NK-92 (cell line): ENCODE data around the gene GSG1L.
"Not testable (repeated sequence)": the region's sequence is repeated elsewhere in the genome, so short reads cannot be mapped to it uniquely, and the experiment has no call there.

ENCODE experiments used
- DNase-seq: peaks from one replicate; lab custom pipeline; 2025; ENCODE audit not compliant: unreplicated experiment; lab: John Stamatoyannopoulos, UW

GSG1L gene

DNA sequence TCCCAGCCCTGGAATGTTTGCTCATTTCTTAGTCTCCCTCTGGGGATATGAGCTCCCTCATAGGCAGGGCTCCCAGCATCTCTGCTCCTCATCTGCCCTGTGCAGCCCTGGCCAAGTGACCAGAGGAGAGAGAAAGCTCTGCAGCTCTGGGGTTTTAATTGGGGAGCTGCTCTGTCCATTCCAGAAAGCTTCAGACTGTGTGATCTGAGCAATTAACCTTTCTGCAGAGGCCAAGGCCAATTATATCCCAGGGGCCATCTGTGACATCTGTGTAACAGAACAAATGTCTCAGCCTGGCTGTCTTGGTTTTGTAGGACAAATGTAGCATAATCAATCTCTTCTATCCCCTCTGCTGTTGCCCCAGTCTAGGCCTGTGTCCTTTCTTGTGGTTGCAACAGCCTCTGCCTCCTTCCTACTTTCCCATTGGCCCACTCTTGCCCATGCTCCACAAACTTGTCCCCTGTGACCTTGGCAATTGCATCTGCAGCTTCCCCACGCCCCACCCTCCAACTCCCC lies 156.0 kb downstream of the GSG1L start:
- no peak for DNase-seq

DNA sequence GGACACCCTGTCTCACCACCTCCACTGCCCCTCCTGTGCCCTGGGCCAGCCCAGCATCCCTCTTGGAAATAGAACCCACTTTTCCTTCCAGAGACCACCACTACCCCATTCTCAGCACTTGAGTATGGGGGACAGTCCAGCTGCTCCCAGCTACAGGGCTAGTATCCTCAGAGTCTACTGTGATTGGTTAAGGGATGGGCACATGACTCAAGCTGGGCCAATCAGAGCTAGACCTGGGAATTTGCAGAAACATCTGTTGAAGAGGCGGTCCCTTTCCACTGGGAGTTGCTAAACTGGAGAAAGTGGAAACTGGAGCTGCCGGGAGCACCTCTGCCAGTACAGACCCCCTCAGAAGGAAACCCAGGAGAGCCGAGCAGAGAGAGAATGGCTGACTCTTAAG lies 156.6 kb downstream of the GSG1L start:
- DNase-seq, result no peak

- no peak for DNase-seq
Observed at GRCh38 chr16:27903046-27903655, 160.4 kb downstream of the GSG1L start.

GRCh38 chr16:27902551-27902950 lies 161.0 kb downstream of the GSG1L start:
- DNase-seq, result no peak

DNA sequence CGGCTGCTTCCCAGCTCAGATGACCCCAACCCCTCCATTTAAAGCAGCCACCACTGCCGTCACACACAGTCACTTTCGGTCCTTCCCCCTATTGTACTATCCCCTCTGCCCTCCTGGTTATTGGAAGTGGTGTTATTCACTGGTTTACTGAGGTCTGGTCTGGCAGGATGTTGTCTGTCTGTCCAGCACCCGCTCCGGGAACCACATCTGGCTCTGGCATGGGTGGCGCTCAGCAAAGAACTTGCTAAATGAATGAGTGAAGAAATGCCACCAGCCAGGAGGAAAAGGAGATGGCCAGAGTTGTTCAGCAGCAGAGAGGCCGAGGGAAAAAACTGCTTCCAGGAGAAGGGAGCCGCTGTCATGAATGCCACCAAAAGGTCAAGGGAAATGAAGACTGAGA lies 161.6 kb downstream of the GSG1L start:
- no peak for DNase-seq

DNA sequence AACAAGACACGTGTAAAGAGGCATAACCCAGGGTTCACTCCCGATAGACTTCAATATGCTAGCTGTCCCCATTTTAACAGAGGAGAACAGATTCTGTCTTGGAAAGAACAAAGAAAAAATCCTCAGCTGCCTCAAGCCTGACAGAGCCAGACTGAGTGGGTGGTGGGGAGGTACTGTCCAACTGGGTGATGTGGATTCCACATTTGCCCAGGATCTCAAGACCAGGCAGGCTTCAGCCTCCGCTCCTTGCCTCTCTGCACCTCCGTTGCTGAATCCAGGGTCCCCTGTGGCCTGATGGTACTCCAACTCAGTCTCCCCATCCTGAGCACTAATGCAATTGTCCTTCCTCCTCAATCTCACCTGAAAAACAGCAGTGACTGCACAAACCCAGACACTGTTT lies 163.8 kb downstream of the GSG1L start:
- DNase-seq, result no peak

- DNase-seq, result no peak
Observed at GRCh38 chr16:27894386-27894785, 169.1 kb downstream of the GSG1L start.

DNA sequence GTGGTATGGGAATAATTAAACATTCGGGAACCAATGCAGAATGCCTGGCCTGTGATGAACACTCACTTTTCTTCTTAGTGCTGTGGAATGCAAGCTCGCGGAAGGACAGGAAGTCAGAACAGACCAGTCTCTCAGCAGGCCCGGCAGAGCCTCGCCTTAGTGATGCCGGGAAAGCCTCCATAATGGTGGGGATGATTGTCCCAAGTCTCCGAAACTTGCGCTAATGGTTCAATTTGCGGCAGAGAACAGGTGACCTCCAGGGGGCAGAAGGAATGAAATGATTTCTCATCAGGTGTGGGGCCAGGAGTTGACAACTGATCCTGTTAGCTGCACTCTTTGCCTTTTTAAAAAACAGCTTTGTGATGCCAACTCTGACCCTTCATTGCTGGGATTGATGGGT lies 170.6 kb downstream of the GSG1L start:
- no peak for DNase-seq

DNA sequence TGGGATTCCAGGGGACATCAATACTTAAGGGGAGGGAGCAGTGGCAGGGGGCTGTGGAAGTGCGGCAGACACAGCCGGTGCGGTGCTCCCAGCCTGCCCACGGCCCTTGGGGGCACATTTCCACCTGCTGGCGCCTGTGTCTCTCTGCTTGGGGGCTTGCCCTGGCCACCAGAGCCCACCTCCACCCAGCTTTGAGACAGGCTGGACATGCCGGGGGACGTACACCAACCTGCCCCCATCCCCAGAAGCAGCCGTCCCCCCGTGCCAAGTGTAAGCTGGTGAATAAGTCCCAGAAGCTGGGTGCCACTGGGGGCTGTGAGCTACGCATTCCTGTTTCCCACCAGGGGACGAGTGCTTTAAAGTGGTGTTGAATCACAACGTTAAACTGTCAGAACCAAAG lies 172.6 kb downstream of the GSG1L start:
- no peak for DNase-seq

DNA sequence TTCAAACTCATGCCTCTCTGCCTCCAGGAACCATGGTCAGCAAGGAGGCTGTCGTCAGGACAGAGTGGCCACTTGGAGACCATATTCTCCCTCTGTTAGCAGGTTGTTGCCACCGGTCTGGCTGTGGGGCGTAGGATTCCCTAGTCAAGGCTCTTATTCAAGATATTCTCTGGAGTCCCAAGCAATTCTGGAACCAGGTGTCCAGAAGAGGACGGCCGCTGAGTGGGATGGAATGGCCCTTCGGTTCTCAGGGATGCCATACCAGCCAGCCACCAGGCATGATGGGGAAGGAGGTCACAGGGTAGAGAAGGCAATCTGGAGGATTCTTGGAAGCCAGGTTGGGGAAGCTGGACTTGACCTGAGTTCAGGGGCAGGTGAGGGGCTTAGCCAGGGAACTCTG lies 173.5 kb downstream of the GSG1L start:
- no peak for DNase-seq

DNA sequence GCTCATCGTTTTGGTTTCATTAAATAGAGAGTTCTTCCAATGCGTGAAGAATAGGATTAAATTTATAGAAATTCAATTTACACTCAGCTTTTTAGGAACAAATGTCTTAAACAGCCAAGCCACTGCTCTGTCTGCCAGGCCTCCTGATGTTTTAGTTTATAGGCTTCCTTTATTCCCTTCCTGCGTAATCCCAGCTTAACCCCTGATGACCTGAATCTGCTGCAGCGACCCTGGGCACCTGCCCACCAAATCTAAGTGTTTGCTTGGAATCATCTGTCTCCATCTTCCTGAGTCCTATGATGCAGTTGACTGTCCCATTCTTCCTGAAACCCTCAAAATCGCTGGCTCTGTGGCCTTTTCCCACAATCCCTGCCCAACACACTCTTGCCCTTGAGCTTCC lies 179.9 kb downstream of the GSG1L start:
- no peak for DNase-seq

GRCh38 chr16:27880287-27880686 lies 183.2 kb downstream of the GSG1L start:
- DNase-seq, result no peak

- DNase-seq, result no peak
Observed at GRCh38 chr16:27879601-27880247, 183.8 kb downstream of the GSG1L start.

- not testable (repeated sequence) for DNase-seq
Observed at GRCh38 chr16:27872627-27873026, 190.9 kb downstream of the GSG1L start.

- no peak for DNase-seq
Observed at GRCh38 chr16:27870116-27870798, 193.3 kb downstream of the GSG1L start.

- DNase-seq, result no peak
Observed at GRCh38 chr16:27869411-27869810, 194.1 kb downstream of the GSG1L start.

DNA sequence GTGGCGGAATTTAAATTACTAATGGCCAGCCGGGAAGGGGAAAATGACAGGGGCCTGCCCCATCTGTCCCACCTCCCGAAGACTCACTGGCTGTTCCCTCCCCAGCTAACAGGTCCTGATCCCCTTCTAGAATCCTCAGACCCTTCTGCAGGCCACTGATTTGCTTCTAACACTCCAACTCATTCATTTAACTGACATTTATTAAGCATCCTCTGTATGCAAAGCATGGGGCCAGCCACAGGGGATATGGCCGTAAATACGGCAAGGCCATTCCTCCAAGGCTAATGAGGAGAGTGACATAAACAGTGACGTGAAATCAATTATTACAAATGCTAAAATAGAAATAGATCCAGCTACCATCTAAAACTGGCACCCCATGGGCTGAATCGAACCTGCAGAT lies 195.3 kb downstream of the GSG1L start:
- DNase-seq, result no peak

- DNase-seq, result no peak
Observed at GRCh38 chr16:27867122-27868110, 196.1 kb downstream of the GSG1L start.

DNA sequence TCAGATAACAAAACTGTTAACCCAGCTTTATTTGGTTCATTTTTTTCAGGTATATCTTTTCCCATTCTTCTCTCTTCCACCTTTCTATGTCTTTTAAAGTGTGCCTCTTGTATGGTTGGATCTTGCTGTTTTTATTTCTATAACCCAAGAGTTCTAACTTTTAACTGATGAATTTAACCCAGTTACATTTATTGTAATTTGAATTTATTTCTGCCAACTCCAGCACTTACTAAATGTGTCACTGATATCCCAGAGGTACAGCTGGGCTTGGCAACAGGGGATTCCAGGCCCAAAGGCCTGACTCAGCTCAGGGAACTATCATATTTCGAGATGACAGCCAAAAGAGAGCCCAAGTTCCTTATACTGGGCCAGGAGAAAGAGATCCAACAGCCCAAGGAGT lies 200.1 kb downstream of the GSG1L start:
- DNase-seq, result no peak

GRCh38 chr16:27862953-27863352 lies 200.6 kb downstream of the GSG1L start:
- no peak for DNase-seq

GRCh38 chr16:27860091-27860490 lies 203.4 kb downstream of the GSG1L start:
- DNase-seq, result no peak
